Sigmoid colon (tissue), 7 donors: ENCODE data around the gene NOVA2. TPM values are rescaled to one million over a fixed set of nuclear protein-coding genes. Genes with fewer than 3 reads are reported as not detected.

ENCODE experiments used
- DNase-seq: peaks from one replicate; pipeline ENCODE4 v3.0.0-alpha.2; 2019
- H3K27ac ChIP-seq, 4 donors: fragments of 200-600 bp; sonication (generic); one replicate each; pipeline ENCODE4 v1.5.1; 2016 to 2019; ENCODE audit warnings: mild to moderate bottlenecking in 1 of 4
- H3K27me3 ChIP-seq, 3 donors: fragments of 200-600 bp; sonication (generic); one replicate each; pipeline ENCODE4 v1.5.1; 2019; ENCODE audit warnings: mild to moderate bottlenecking in 1 of 3
- H3K36me3 ChIP-seq, 4 donors: fragments of 200-600 bp; sonication (generic); one replicate each; pipeline ENCODE4 v1.5.1; 2016 to 2019
- H3K4me1 ChIP-seq, 4 donors: fragments of 200-600 bp; sonication (generic); one replicate each; pipeline ENCODE4 v1.5.1; 2017 to 2019
- H3K4me3 ChIP-seq, 4 donors: fragments of 200-600 bp; sonication (generic); one replicate each; pipeline ENCODE4 v1.5.1; 2017 to 2019; ENCODE audit warnings: mild to moderate bottlenecking in 2 of 4, moderate library complexity in 1 of 4
- H3K9me3 ChIP-seq, 4 donors: fragments of 200-600 bp in 3 of 4; sonication (generic) in 3 of 4; one replicate each; pipeline versions ENCODE4 v1.5.1 to v1.6.1; 2013 to 2019
- CTCF ChIP-seq, 4 experiments: fragments of 450-650 bp in 3 of 4; fragments of 200-600 bp in 1 of 4; IDR thresholded peaks; one replicate each; pipeline ENCODE4 v1.5.1; 2016 to 2019; ENCODE audit warnings: antibody characterized with exemption in 4 of 4, mild to moderate bottlenecking in 3 of 4, moderate library complexity in 2 of 4
- EP300 ChIP-seq, 4 donors: sonication (generic); formaldehyde crosslinking; IDR thresholded peaks; one replicate each; pipeline ENCODE4 v1.6.1; 2017; ENCODE audit warnings: antibody characterized with exemption in 4 of 4
- POLR2A ChIP-seq, 2 donors: fragments of 450-650 bp; IDR thresholded peaks; one replicate each; pipeline ENCODE4 v1.6.1; 2016; ENCODE audit warnings: antibody characterized with exemption in 2 of 2, mild to moderate bottlenecking in 2 of 2, moderate library complexity in 2 of 2
- POLR2AphosphoS5 ChIP-seq, 4 donors: sonication (generic); formaldehyde crosslinking; IDR thresholded peaks; one replicate each; pipeline ENCODE4 v1.6.1; 2017; ENCODE audit warnings: antibody characterized with exemption in 4 of 4
- WGBS, 2 donors: extraction: QIAGEN DNeasy Blood & Tissue Kit; methylation state at CpG; one replicate each; pipeline ENCODE4 v1.1.7; 2013; 5-methylcytosine and 5-hydroxymethylcytosine counted together
- intact Hi-C: fragments of 100-400 bp; cut with DNase I; formaldehyde crosslinking; loops from one replicate; pipeline ENCODE4 v1.15.1; 2023
- polyA plus RNA-seq, 3 donors: library from polyadenylated mRNA; stranded (reverse); fragments of 200-250 nt; gene quantifications; one replicate each; pipeline ENCODE4 v1.2.3, GENCODE V29; 2013
- total RNA-seq, 4 donors: library from RNA; depleted of rRNA; stranded (reverse); fragments of >200 nt; gene quantifications; one replicate each; pipeline ENCODE4 v1.1.0, GENCODE V29; 2016
- donor health status: healthy with polysubstance abuse.
- donor health status: Bipolar disorder and iron deficiency.
- donor health status: healthy.

NOVA2 gene
- total and polyA plus RNA-seq, 7 donors, result 0.23 to 3.0 (median 0.68) TPM

- peak; percentile 42 for DNase-seq
- no peaks in the 10 kb centered on the region for H3K9me3 ChIP-seq
- no peak overlapping the region for H3K4me3 ChIP-seq
- H3K27ac ChIP-seq, result no peak overlapping the region
- WGBS, 2 donors, result 16 to 62% methylated on average over 11 of the region's 11 CpGs
- TF ChIP-seq POLR2A (IDR thresholded peaks at IDR 0.05) (no peak), EP300 (IDR thresholded peaks at IDR 0.05) (no peak), CTCF (IDR thresholded peaks at IDR 0.05) (no peak), POLR2AphosphoS5 (IDR thresholded peaks at IDR 0.05) (no peak)
- intact Hi-C loops, result no loop called here
- no peaks in the 10 kb centered on the region for H3K36me3 ChIP-seq
- H3K4me1 ChIP-seq, result peaks cover 0 to 4% (median under 1%) of the 10 kb centered on the region in 4 donors
- peaks cover 11 to 47% (median 35%) of the 10 kb centered on the region in 3 donors for H3K27me3 ChIP-seq
Observed at GRCh38 chr19:46021531-46022041, 47.9 kb upstream of the NOVA2 start.

- no peak for TF ChIP-seq CTCF (IDR thresholded peaks at IDR 0.05)
- no peak for TF ChIP-seq EP300 (IDR thresholded peaks at IDR 0.05)
- TF ChIP-seq POLR2A (IDR thresholded peaks at IDR 0.05), result no peak
- TF ChIP-seq POLR2AphosphoS5 (IDR thresholded peaks at IDR 0.05), result no peak
- intact Hi-C loops, result no loop called here
- 85 to 91% methylated on average over 7 of the region's 7 CpGs for WGBS, 2 donors
Observed at GRCh38 chr19:46020819-46021125, 47.1 kb upstream of the NOVA2 start.

GRCh38 chr19:46019270-46019669 lies 45.6 kb upstream of the NOVA2 start:
- intact Hi-C loops, result loop anchor here (5.0 kb wide), 1 partner anchor 157 kb away; the partner anchor contains the start of genes FOXA3 and SYMPK
- H3K27ac ChIP-seq, result no peak overlapping the region
- no peak for TF ChIP-seq POLR2A (IDR thresholded peaks at IDR 0.05)
- no peak for TF ChIP-seq CTCF (IDR thresholded peaks at IDR 0.05)
- no peak for TF ChIP-seq EP300 (IDR thresholded peaks at IDR 0.05)
- TF ChIP-seq POLR2AphosphoS5 (IDR thresholded peaks at IDR 0.05), result no peak
- no peaks in the 10 kb centered on the region for H3K9me3 ChIP-seq
- peaks cover 32 to 47% (median 38%) of the 10 kb centered on the region in 3 donors for H3K27me3 ChIP-seq
- H3K4me3 ChIP-seq, result no peak overlapping the region
- H3K36me3 ChIP-seq, result no peaks in the 10 kb centered on the region
- H3K4me1 ChIP-seq, result peaks cover 0 to 26% (median 22%) of the 10 kb centered on the region in 4 donors
- 92 to 93% methylated on average over 13 of the region's 13 CpGs for WGBS, 2 donors
- peak; percentile 52 for DNase-seq

More at GRCh38 chr19:46020819-46021125, 47.1 kb upstream of the NOVA2 start:
- Histone ChIP-seq H3K9me3 (no peaks in the 10 kb centered on the region), H3K4me3 (no peak overlapping the region), H3K4me1 (peaks cover 0 to 12% (median 8%) of the 10 kb centered on the region in 4 donors), H3K27ac (no peak overlapping the region), H3K27me3 (peaks cover 17 to 47% (median 36%) of the 10 kb centered on the region in 3 donors), H3K36me3 (no peaks in the 10 kb centered on the region)
- no peak for DNase-seq

- no peaks in the 10 kb centered on the region for H3K36me3 ChIP-seq
- H3K4me3 ChIP-seq, result no peak overlapping the region
- DNase-seq, result peak; percentile 60
- TF ChIP-seq CTCF (IDR thresholded peaks at IDR 0.05) (no peak), EP300 (IDR thresholded peaks at IDR 0.05) (no peak), POLR2A (IDR thresholded peaks at IDR 0.05) (no peak), POLR2AphosphoS5 (IDR thresholded peaks at IDR 0.05) (no peak)
- WGBS, 2 donors, result 97% methylated on average over 10 of the region's 10 CpGs
- no peaks in the 10 kb centered on the region for H3K9me3 ChIP-seq
- H3K27ac ChIP-seq, result no peak overlapping the region
- intact Hi-C loops, result loop anchor here (5.0 kb wide), 1 partner anchor 156 kb away; the partner anchor contains the start of genes FOXA3 and SYMPK
- H3K4me1 ChIP-seq, result peaks cover 0 to 26% (median 22%) of the 10 kb centered on the region in 4 donors
- peaks cover 34 to 47% (median 38%) of the 10 kb centered on the region in 3 donors for H3K27me3 ChIP-seq
Observed at GRCh38 chr19:46018729-46019251, 45.1 kb upstream of the NOVA2 start.
